SK-N-SH treated with all-trans-retinoic acid at 6 μM for 48 hours (cell line): ENCODE measurements around the gene IL11RA.
A peak's percentile ranks its signal among the peaks of the same experiment; 100 is the strongest.

Experiments
- ATAC-seq: fragments of 200-7000 bp; cut with Tn5 transposase; 3 replicates; pipeline ENCODE4 v1.9.1; 2020; ENCODE audit warnings: mild to moderate bottlenecking, moderate library complexity
- BACH2 ChIP-seq: fragments of 250-450 bp; sonication (Bioruptor Pico); IDR thresholded peaks from 2 replicates; pipeline ENCODE4 v1.9.0; 2021; ENCODE audit warnings: mild to moderate bottlenecking, borderline replicate concordance
- CSDC2 ChIP-seq: fragments of 250-450 bp; sonication (Bioruptor Pico); IDR thresholded peaks from 2 replicates; pipeline ENCODE4 v1.5.0; 2020; ENCODE audit warnings: mild to moderate bottlenecking, moderate library complexity
- CSRNP3 ChIP-seq: fragments of 250-450 bp; sonication (Bioruptor Pico); IDR thresholded peaks from 2 replicates; pipeline ENCODE4 v1.5.1; 2021; ENCODE audit warnings: mild to moderate bottlenecking, moderate library complexity
- ESRRG ChIP-seq: fragments of 250-450 bp; sonication (Bioruptor Pico); IDR thresholded peaks from 2 replicates; pipeline ENCODE4 v1.6.1; 2021; ENCODE audit warnings: mild to moderate bottlenecking
- GLIS3 ChIP-seq: fragments of 250-450 bp; sonication (Bioruptor Pico); IDR thresholded peaks from 2 replicates; pipeline ENCODE4 v1.5.0; 2020; ENCODE audit warnings: mild to moderate bottlenecking, moderate library complexity
- ISL1 ChIP-seq: fragments of 250-450 bp; sonication (Bioruptor Pico); IDR thresholded peaks from 2 replicates; pipeline ENCODE4 v2.1.2; 2022; ENCODE audit warnings: mild to moderate bottlenecking, moderate library complexity
- OSR1 ChIP-seq: fragments of 250-450 bp; sonication (Bioruptor Pico); IDR thresholded peaks from 2 replicates; pipeline ENCODE4 v1.8.0; 2022; ENCODE audit warnings: moderate library complexity, mild to moderate bottlenecking, inconsistent platforms
- PPARA ChIP-seq: fragments of 250-450 bp; sonication (Bioruptor Pico); IDR thresholded peaks from 2 replicates; pipeline ENCODE4 v1.5.0; 2020; ENCODE audit warnings: mild to moderate bottlenecking, borderline replicate concordance
- RARB ChIP-seq: fragments of 250-450 bp; sonication (Bioruptor Pico); IDR thresholded peaks from 2 replicates; pipeline ENCODE4 v1.8.0; 2021; ENCODE audit warnings: mild to moderate bottlenecking, moderate library complexity
- TCF4 ChIP-seq: fragments of 250-450 bp; sonication (Bioruptor Pico); IDR thresholded peaks from 2 replicates; pipeline ENCODE4 v1.8.0; 2021; ENCODE audit warnings: mild to moderate bottlenecking, moderate library complexity, borderline replicate concordance
- TSHZ2 ChIP-seq: fragments of 250-450 bp; sonication (Bioruptor Pico); IDR thresholded peaks from 2 replicates; pipeline ENCODE4 v1.5.0; 2020; ENCODE audit warnings: mild to moderate bottlenecking, moderate library complexity
- ZC3H10 ChIP-seq: fragments of 250-450 bp; sonication (Bioruptor Pico); IDR thresholded peaks from 2 replicates; pipeline ENCODE4 v1.5.1; 2021; ENCODE audit warnings: mild to moderate bottlenecking, moderate library complexity
- ZFP3 ChIP-seq: fragments of 250-450 bp; sonication (Bioruptor Pico); IDR thresholded peaks from 2 replicates; pipeline ENCODE4 v1.5.0; 2020; ENCODE audit warnings: mild to moderate bottlenecking, moderate library complexity
- ZFP30 ChIP-seq: fragments of 450-650 bp; formaldehyde crosslinking; IDR thresholded peaks from 2 replicates; pipeline ENCODE4 v1.5.0; 2022; ENCODE audit warnings: mild to moderate bottlenecking, moderate library complexity
- ZNF565 ChIP-seq: fragments of 450-650 bp; formaldehyde crosslinking; conservative IDR thresholded peaks from 2 replicates; pipeline ENCODE4 v1.5.0; 2020; ENCODE audit warnings: low read depth, mild to moderate bottlenecking, moderate library complexity
- ZNF70 ChIP-seq: fragments of 450-650 bp; formaldehyde crosslinking; IDR thresholded peaks from 2 replicates; pipeline ENCODE4 v1.5.0; 2020; ENCODE audit warnings: mild to moderate bottlenecking, moderate library complexity
- ZNF8 ChIP-seq: fragments of 450-650 bp; formaldehyde crosslinking; IDR thresholded peaks from 2 replicates; pipeline ENCODE4 v1.5.0; 2020; ENCODE audit warnings: mild to moderate bottlenecking, moderate library complexity
- TF ChIP-seq, protein P1 (sequence below): fragments of 250-450 bp; sonication (Bioruptor Pico); IDR thresholded peaks from 2 replicates; pipeline ENCODE4 v1.8.0; 2020; ENCODE audit warnings: mild to moderate bottlenecking, moderate library complexity, borderline replicate concordance
- TF ChIP-seq, protein P2 (sequence below): fragments of 250-450 bp; sonication (Bioruptor Pico); IDR thresholded peaks from 2 replicates; pipeline ENCODE4 v1.8.0; 2021; ENCODE audit warnings: low read depth, mild to moderate bottlenecking, moderate library complexity, borderline replicate concordance

Gene IL11RA

GRCh38 chr9:34642679-34643078, 9.3 kb upstream of the IL11RA start:
- ATAC-seq, result no peak
- TF ChIP-seq ZNF8 (no peak), ISL1 (no peak), ZNF565 (CRISPR knock-in tag) (no peak), OSR1 (CRISPR knock-in tag) (no peak)

GRCh38 chr9:34644766-34645314, 7.1 kb upstream of the IL11RA start:
- no peak for TF ChIP-seq ZC3H10 (CRISPR knock-in tag)
- no peak for TF ChIP-seq ZNF70 (CRISPR knock-in tag)
- no peak for TF ChIP-seq CSRNP3 (CRISPR knock-in tag)
- TF ChIP-seq GLIS3 (CRISPR knock-in tag), result no peak
- no peak for TF ChIP-seq CSDC2
- TF ChIP-seq, protein P1, sequence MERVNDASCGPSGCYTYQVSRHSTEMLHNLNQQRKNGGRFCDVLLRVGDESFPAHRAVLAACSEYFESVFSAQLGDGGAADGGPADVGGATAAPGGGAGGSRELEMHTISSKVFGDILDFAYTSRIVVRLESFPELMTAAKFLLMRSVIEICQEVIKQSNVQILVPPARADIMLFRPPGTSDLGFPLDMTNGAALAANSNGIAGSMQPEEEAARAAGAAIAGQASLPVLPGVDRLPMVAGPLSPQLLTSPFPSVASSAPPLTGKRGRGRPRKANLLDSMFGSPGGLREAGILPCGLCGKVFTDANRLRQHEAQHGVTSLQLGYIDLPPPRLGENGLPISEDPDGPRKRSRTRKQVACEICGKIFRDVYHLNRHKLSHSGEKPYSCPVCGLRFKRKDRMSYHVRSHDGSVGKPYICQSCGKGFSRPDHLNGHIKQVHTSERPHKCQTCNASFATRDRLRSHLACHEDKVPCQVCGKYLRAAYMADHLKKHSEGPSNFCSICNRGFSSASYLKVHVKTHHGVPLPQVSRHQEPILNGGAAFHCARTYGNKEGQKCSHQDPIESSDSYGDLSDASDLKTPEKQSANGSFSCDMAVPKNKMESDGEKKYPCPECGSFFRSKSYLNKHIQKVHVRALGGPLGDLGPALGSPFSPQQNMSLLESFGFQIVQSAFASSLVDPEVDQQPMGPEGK, result no peak
- no peak for TF ChIP-seq ISL1
- TF ChIP-seq RARB (CRISPR knock-in tag), result no peak
- TF ChIP-seq ZFP30, result no peak
- no peak for TF ChIP-seq TSHZ2 (CRISPR knock-in tag)
- TF ChIP-seq TCF4 (CRISPR knock-in tag), result no peak
- TF ChIP-seq PPARA, result no peak
- no peak for TF ChIP-seq OSR1 (CRISPR knock-in tag)
- TF ChIP-seq BACH2 (CRISPR knock-in tag), result no peak
- TF ChIP-seq ESRRG (CRISPR knock-in tag), result no peak
- no peak for TF ChIP-seq ZNF8
- ATAC-seq, result no peak

- ATAC-seq, result peak; percentile 93
- TF ChIP-seq ZFP3 (CRISPR knock-in tag), result peak; percentile 70
- TF ChIP-seq TSHZ2 (CRISPR knock-in tag), result 0 out of 2 replicates have a peak, but pooled peaks have one; percentile 52
- TF ChIP-seq BACH2 (CRISPR knock-in tag), result no peak
Measured at GRCh38 chr9:34646211-34647083, 5.5 kb upstream of the IL11RA start, which contains the start of gene GALT. GALT (plus strand) TSS chr9:34646675; CDS start chr9:34646705, 30 bp downstream.

GRCh38 chr9:34647084-34647403, 4.9 kb upstream of the IL11RA start:
- peak; percentile 43 for ATAC-seq
- TF ChIP-seq ISL1 (no peak), ZFP30 (no peak), TSHZ2 (CRISPR knock-in tag) (no peak), CSDC2 (no peak), GLIS3 (CRISPR knock-in tag) (no peak), RARB (CRISPR knock-in tag) (no peak)
- TF ChIP-seq, protein P2, sequence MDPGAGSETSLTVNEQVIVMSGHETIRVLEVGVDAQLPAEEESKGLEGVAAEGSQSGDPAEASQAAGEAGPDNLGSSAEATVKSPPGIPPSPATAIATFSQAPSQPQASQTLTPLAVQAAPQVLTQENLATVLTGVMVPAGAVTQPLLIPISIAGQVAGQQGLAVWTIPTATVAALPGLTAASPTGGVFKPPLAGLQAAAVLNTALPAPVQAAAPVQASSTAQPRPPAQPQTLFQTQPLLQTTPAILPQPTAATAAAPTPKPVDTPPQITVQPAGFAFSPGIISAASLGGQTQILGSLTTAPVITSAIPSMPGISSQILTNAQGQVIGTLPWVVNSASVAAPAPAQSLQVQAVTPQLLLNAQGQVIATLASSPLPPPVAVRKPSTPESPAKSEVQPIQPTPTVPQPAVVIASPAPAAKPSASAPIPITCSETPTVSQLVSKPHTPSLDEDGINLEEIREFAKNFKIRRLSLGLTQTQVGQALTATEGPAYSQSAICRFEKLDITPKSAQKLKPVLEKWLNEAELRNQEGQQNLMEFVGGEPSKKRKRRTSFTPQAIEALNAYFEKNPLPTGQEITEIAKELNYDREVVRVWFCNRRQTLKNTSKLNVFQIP (CRISPR knock-in tag), result no peak
- TF ChIP-seq, protein P1, result no peak
